Liver (tissue), 9 donors: ENCODE measurements around the gene ARFGAP3. TPM values are rescaled to one million over a fixed set of nuclear protein-coding genes. Genes with fewer than 3 reads are reported as not detected.

Source experiments
- DNase-seq: peaks from one replicate; pipeline ENCODE4 v3.0.0-alpha.2; 2017; ENCODE audit warnings: low spot score
- H3K27ac ChIP-seq, 2 donors: one replicate each; pipeline ENCODE4 v1.7.0; 2013; ENCODE audit warnings: inconsistent platforms in 2 of 2, low read length in 2 of 2, control low read depth in 1 of 2, low read depth in 1 of 2, mild to moderate bottlenecking in 1 of 2
- H3K27me3 ChIP-seq, 4 donors: one replicate each; pipeline versions ENCODE4 v1.6.1 to v1.7.0; 2013; ENCODE audit warnings: low read length in 3 of 4, inconsistent platforms in 1 of 4, mild to moderate bottlenecking in 1 of 4, moderate library complexity in 1 of 4; ENCODE audit not compliant: control insufficient read depth in 4 of 4, insufficient read depth in 4 of 4
- H3K36me3 ChIP-seq, 4 donors: one replicate each; pipeline versions ENCODE4 v1.6.1 to v1.7.0; 2013; ENCODE audit warnings: low read length in 3 of 4, mild to moderate bottlenecking in 3 of 4, low read depth in 1 of 4, moderate library complexity in 1 of 4; ENCODE audit not compliant: control insufficient read depth in 4 of 4, insufficient read depth in 3 of 4
- H3K4me1 ChIP-seq, 4 donors: one replicate each; pipeline versions ENCODE4 v1.6.1 to v1.7.0; 2013; ENCODE audit warnings: low read length in 3 of 4, mild to moderate bottlenecking in 3 of 4, moderate library complexity in 1 of 4; ENCODE audit not compliant: control insufficient read depth in 4 of 4, insufficient read depth in 4 of 4
- H3K4me3 ChIP-seq, 3 donors: one replicate each; pipeline versions ENCODE4 v1.6.1 to v1.7.0; 2013; ENCODE audit warnings: low read length in 3 of 3, control low read depth in 1 of 3, low read depth in 1 of 3, mild to moderate bottlenecking in 1 of 3
- H3K9ac ChIP-seq, 2 donors: one replicate each; pipeline ENCODE4 v1.7.0; 2013; ENCODE audit warnings: low read length in 2 of 2, mild to moderate bottlenecking in 2 of 2, moderate library complexity in 2 of 2, control low read depth in 1 of 2, low read depth in 1 of 2
- H3K9me3 ChIP-seq, 4 donors: one replicate each; pipeline versions ENCODE4 v1.6.1 to v1.7.0; 2013; ENCODE audit warnings: low read length in 3 of 4; ENCODE audit not compliant: control insufficient read depth in 4 of 4
- CTCF ChIP-seq: fragments of 150-350 bp; IDR thresholded peaks from 2 replicates; pipeline ENCODE4 v1.5.1; 2017; ENCODE audit warnings: improper control_type of control experiment, low read depth, low read length; ENCODE audit not compliant: missing input control
- FOXA1 ChIP-seq: IDR thresholded peaks from 2 replicates; pipeline ENCODE4 v1.6.1; 2016; ENCODE audit warnings: antibody characterized with exemption
- FOXA2 ChIP-seq: IDR thresholded peaks from 2 replicates; pipeline ENCODE4 v1.6.1; 2016; ENCODE audit warnings: antibody characterized with exemption
- GABPA ChIP-seq, 2 donors: IDR thresholded peaks in 1 of 2; conservative IDR thresholded peaks in 1 of 2; 2 replicates each; pipeline ENCODE4 v1.6.1; 2016; ENCODE audit warnings: antibody characterized with exemption in 2 of 2, mild to moderate bottlenecking in 1 of 2, moderate library complexity in 1 of 2
- HNF4A ChIP-seq, 2 donors: conservative IDR thresholded peaks; 2 replicates each; pipeline ENCODE4 v1.6.1; 2016; ENCODE audit warnings: antibody characterized with exemption in 2 of 2, mild to moderate bottlenecking in 2 of 2
- JUND ChIP-seq, 2 donors: IDR thresholded peaks; 2 replicates each; pipeline ENCODE4 v1.6.1; 2016; ENCODE audit warnings: antibody characterized with exemption in 2 of 2
- NR2F2 ChIP-seq: IDR thresholded peaks from 2 replicates; pipeline ENCODE4 v1.6.1; 2016; ENCODE audit warnings: antibody characterized with exemption
- RAD21 ChIP-seq, 2 donors: IDR thresholded peaks; 2 replicates each; pipeline ENCODE4 v1.6.1; 2016; ENCODE audit warnings: antibody characterized with exemption in 2 of 2, mild to moderate bottlenecking in 2 of 2
- REST ChIP-seq: IDR thresholded peaks from 2 replicates; pipeline ENCODE4 v1.6.1; 2016; ENCODE audit warnings: antibody characterized with exemption, mild to moderate bottlenecking
- RXRA ChIP-seq, 2 donors: IDR thresholded peaks; 2 replicates each; pipeline ENCODE4 v1.6.1; 2017 to 2018; ENCODE audit warnings: antibody characterized with exemption in 2 of 2, mild to moderate bottlenecking in 1 of 2
- SP1 ChIP-seq: IDR thresholded peaks from 2 replicates; pipeline ENCODE4 v1.6.1; 2018; ENCODE audit warnings: antibody characterized with exemption, mild to moderate bottlenecking
- TAF1 ChIP-seq: conservative IDR thresholded peaks from 2 replicates; pipeline ENCODE4 v1.6.1; 2016; ENCODE audit warnings: antibody characterized with exemption, mild to moderate bottlenecking
- YY1 ChIP-seq: IDR thresholded peaks from 2 replicates; pipeline ENCODE4 v1.6.1; 2016; ENCODE audit warnings: antibody characterized with exemption, mild to moderate bottlenecking
- WGBS: extraction: QIAGEN DNeasy Blood & Tissue Kit; methylation state at CpG from one replicate; pipeline ENCODE4 v1.1.7; 2013; 5-methylcytosine and 5-hydroxymethylcytosine counted together
- polyA plus RNA-seq, 2 donors: library from polyadenylated mRNA; stranded (reverse) in 1 of 2; unstranded in 1 of 2; fragments of 200-250 nt in 1 of 2; fragments of >200 nt in 1 of 2; fragmentation: Nextera tagmentation in 1 of 2; extraction: Ambion mirVana in 1 of 2; gene quantifications; one replicate each; pipeline versions ENCODE4 v1.2.1 to v1.2.3, GENCODE V29; 2013 to 2015
- total RNA-seq, 2 donors: library from RNA; depleted of rRNA; stranded (reverse); fragments of >200 nt; gene quantifications; one replicate each; pipeline ENCODE4 v1.2.3, GENCODE V29; 2014
- TF ChIP-seq, protein P1 (sequence below): IDR thresholded peaks from 2 replicates; pipeline ENCODE4 v1.6.1; 2016; ENCODE audit warnings: antibody characterized with exemption
- TF ChIP-seq, protein P2 (sequence below): IDR thresholded peaks from 2 replicates; pipeline ENCODE4 v1.6.1; 2016; ENCODE audit warnings: antibody characterized with exemption
- TF ChIP-seq, protein P3 (sequence below): IDR thresholded peaks from 2 replicates; pipeline ENCODE4 v1.6.1; 2016; ENCODE audit warnings: antibody characterized with exemption
- donor health status: healthy.
- donor health status: healthy.
- donor health status: healthy.
- donor health status: healthy.
- donor health status: healthy.

The ARFGAP3 gene
- total and polyA plus RNA-seq, 4 donors, result 18.2 to 55.1 (median 27.5) TPM

DNA sequence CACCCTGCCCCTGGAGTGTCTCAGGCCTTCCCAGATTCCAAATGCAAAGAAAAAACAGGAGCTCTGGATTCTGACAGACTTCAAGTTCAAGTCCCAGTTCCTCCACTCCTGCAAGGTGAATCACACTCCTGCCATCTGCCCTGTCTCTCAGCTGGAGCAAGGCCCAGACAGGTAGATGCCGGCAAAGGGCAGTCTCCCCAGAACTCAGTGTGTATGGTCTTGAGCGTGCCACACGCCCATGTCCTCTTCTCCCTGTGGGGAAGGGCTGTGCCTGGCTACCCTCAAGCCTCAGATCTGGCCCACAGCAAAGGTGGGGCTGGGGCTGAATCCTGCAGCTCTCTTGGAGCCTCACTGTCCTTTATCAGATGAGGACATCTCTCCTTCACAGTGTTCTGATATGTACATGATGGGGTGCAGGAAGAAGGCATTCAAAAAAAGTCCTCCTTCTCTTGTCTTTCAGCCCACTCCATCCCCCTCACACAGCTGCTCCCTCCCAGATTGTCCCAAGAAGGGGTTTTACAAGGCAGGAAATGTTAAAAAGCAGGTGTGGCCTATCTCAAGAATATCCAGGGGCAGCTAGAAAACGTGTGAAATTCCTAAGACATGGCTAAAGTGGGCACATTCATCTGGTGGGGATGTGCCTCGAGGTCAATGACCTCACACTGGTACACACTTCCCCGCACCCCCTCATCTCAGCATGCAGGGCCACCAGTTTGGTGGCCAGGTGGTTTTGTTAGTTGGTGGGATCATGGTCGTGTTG is 27.7 kb upstream of the ARFGAP3 start:
- Histone ChIP-seq H3K27ac (no peak overlapping the region), H3K9ac (no peak overlapping the region), H3K27me3 (no peaks in the 10 kb centered on the region), H3K4me3 (no peak overlapping the region), H3K4me1 (peaks cover 11 to 54% (median 40%) of the 10 kb centered on the region in 4 donors), H3K9me3 (no peaks in the 10 kb centered on the region), H3K36me3 (peaks cover 0 to 13% (median 7%) of the 10 kb centered on the region in 4 donors)
- TF ChIP-seq, protein P1, sequence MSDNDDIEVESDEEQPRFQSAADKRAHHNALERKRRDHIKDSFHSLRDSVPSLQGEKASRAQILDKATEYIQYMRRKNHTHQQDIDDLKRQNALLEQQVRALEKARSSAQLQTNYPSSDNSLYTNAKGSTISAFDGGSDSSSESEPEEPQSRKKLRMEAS, result no peak
- TF ChIP-seq RXRA (IDR thresholded peaks at IDR 0.05) (no peak), SP1 (no peak), REST (no peak), JUND (IDR thresholded peaks at IDR 0.05) (no peak), NR2F2 (no peak), FOXA2 (no peak), HNF4A (conservative IDR thresholded peaks at IDR 0.05) (no peak), YY1 (no peak), CTCF (no peak), FOXA1 (no peak), GABPA (IDR thresholded peaks at IDR 0.05 in 1 of 2, conservative IDR thresholded peaks at IDR 0.05 in 1 of 2) (no peak), TAF1 (no peak), RAD21 (IDR thresholded peaks at IDR 0.05) (no peak)
- TF ChIP-seq, protein P2, sequence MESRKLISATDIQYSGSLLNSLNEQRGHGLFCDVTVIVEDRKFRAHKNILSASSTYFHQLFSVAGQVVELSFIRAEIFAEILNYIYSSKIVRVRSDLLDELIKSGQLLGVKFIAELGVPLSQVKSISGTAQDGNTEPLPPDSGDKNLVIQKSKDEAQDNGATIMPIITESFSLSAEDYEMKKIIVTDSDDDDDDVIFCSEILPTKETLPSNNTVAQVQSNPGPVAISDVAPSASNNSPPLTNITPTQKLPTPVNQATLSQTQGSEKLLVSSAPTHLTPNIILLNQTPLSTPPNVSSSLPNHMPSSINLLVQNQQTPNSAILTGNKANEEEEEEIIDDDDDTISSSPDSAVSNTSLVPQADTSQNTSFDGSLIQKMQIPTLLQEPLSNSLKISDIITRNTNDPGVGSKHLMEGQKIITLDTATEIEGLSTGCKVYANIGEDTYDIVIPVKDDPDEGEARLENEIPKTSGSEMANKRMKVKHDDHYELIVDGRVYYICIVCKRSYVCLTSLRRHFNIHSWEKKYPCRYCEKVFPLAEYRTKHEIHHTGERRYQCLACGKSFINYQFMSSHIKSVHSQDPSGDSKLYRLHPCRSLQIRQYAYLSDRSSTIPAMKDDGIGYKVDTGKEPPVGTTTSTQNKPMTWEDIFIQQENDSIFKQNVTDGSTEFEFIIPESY, result no peak
- TF ChIP-seq, protein P3, sequence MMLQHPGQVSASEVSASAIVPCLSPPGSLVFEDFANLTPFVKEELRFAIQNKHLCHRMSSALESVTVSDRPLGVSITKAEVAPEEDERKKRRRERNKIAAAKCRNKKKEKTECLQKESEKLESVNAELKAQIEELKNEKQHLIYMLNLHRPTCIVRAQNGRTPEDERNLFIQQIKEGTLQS, result no peak
- no peak for DNase-seq
- 89% methylated on average over 7 of the region's 7 CpGs for WGBS
